CMK (cell line): ENCODE measurements around the gene PIEZO1.

Experiments
- DNase-seq: peaks from one replicate; pipeline ENCODE4 v3.0.0-alpha.2; 2010; ENCODE audit warnings: low read depth

The PIEZO1 gene

GRCh38 chr16:88716601-88717001 lies 68.4 kb downstream of the PIEZO1 start:
- DNase-seq: no peak

GRCh38 chr16:88716201-88716600 lies 68.8 kb downstream of the PIEZO1 start:
- DNase-seq: no peak

- no peak for DNase-seq
These were observed 69.5 kb downstream of the PIEZO1 start for GRCh38 chr16:88715312-88716190.

GRCh38 chr16:88714420-88715302 lies 70.4 kb downstream of the PIEZO1 start:
- DNase-seq: no peak

- no peak for DNase-seq
These were observed 71.2 kb downstream of the PIEZO1 start for GRCh38 chr16:88713568-88714419.

GRCh38 chr16:88713054-88713453 lies 72.0 kb downstream of the PIEZO1 start:
- no peak for DNase-seq

GRCh38 chr16:88712362-88712979 lies 72.5 kb downstream of the PIEZO1 start:
- no peak for DNase-seq

- DNase-seq: no peak
These were observed 73.2 kb downstream of the PIEZO1 start for GRCh38 chr16:88711750-88712340.

GRCh38 chr16:88710556-88710955 lies 74.5 kb downstream of the PIEZO1 start:
- no peak for DNase-seq

GRCh38 chr16:88706965-88707826 lies 77.8 kb downstream of the PIEZO1 start:
- DNase-seq: no peak

GRCh38 chr16:88706229-88706964 lies 78.6 kb downstream of the PIEZO1 start, which contains the start of the genes CTU2 and RNF166:
CTU2 (plus strand) TSS chr16:88706503; CDS start chr16:88706531, 28 bp downstream.
RNF166 (minus strand) TSS chr16:88706408; CDS start chr16:88706325, 83 bp downstream.
- no peak for DNase-seq

GRCh38 chr16:88705801-88706228 lies 79.2 kb downstream of the PIEZO1 start:
- no peak for DNase-seq

- DNase-seq: no peak
These were observed 79.8 kb downstream of the PIEZO1 start for GRCh38 chr16:88705076-88705684.

- peak; percentile 82 for DNase-seq
These were observed 81.3 kb downstream of the PIEZO1 start for GRCh38 chr16:88703486-88704309.

GRCh38 chr16:88702371-88703210 lies 82.4 kb downstream of the PIEZO1 start:
- no peak for DNase-seq

- DNase-seq: no peak
These were observed 83.2 kb downstream of the PIEZO1 start for GRCh38 chr16:88701581-88702370.
